Measurements from ENCODE around the gene DNAJC11. TPM values are rescaled to one million over a fixed set of nuclear protein-coding genes. Genes with fewer than 3 reads are reported as not detected.
"Not testable (repeated sequence)": the region's sequence is repeated elsewhere in the genome, so short reads cannot be mapped to it uniquely, and the experiment has no call there.

Gene DNAJC11
- total RNA-seq, 1 experiment from 2014 or later, result 40.9 TPM

- in situ Hi-C loops (cut with HindIII; ENCODE audit: low pct_unique_long_range_greater_than_20kb, low sequenced_read_pairs), result no loop called here
- DNase-seq (ENCODE audit: low read depth, low spot score), result no peak
Measured at GRCh38 chr1:6667139-6667538, 34.5 kb downstream of the DNAJC11 start.

GRCh38 chr1:6666696-6667095, 34.9 kb downstream of the DNAJC11 start:
- no peak for DNase-seq (ENCODE audit: low read depth, low spot score)

GRCh38 chr1:6662468-6662867, 39.1 kb downstream of the DNAJC11 start:
- in situ Hi-C loops (cut with HindIII; ENCODE audit: low pct_unique_long_range_greater_than_20kb, low sequenced_read_pairs), result not testable (repeated sequence)

More at GRCh38 chr1:6666696-6667095, 34.9 kb downstream of the DNAJC11 start:
- in situ Hi-C loops (cut with HindIII; ENCODE audit: low pct_unique_long_range_greater_than_20kb, low sequenced_read_pairs), result no loop called here

GRCh38 chr1:6660415-6661049, 41.1 kb downstream of the DNAJC11 start:
- in situ Hi-C loops (cut with HindIII; ENCODE audit: low pct_unique_long_range_greater_than_20kb, low sequenced_read_pairs), result no loop called here
- no peak for DNase-seq (ENCODE audit: low read depth, low spot score)

More at GRCh38 chr1:6662468-6662867, 39.1 kb downstream of the DNAJC11 start:
- DNase-seq (ENCODE audit: low read depth, low spot score), result not testable (repeated sequence)

- in situ Hi-C loops (cut with HindIII; ENCODE audit: low pct_unique_long_range_greater_than_20kb, low sequenced_read_pairs), result no loop called here
- no peak for DNase-seq (ENCODE audit: low read depth, low spot score)
Measured at GRCh38 chr1:6658359-6659060, 43.1 kb downstream of the DNAJC11 start.

GRCh38 chr1:6657138-6657537, 44.5 kb downstream of the DNAJC11 start:
- in situ Hi-C loops (cut with HindIII; ENCODE audit: low pct_unique_long_range_greater_than_20kb, low sequenced_read_pairs), result no loop called here
- no peak for DNase-seq (ENCODE audit: low read depth, low spot score)

- in situ Hi-C loops (cut with HindIII; ENCODE audit: low pct_unique_long_range_greater_than_20kb, low sequenced_read_pairs), result no loop called here
- peak; percentile 43 for DNase-seq (ENCODE audit: low read depth, low spot score)
Measured at GRCh38 chr1:6653436-6654290, 48.0 kb downstream of the DNAJC11 start.

- peak; percentile 71 for DNase-seq (ENCODE audit: low read depth, low spot score)
- in situ Hi-C loops (cut with HindIII; ENCODE audit: low pct_unique_long_range_greater_than_20kb, low sequenced_read_pairs), result no loop called here
Measured at GRCh38 chr1:6652986-6653385, 48.6 kb downstream of the DNAJC11 start.

GRCh38 chr1:6651909-6652308, 49.7 kb downstream of the DNAJC11 start:
- in situ Hi-C loops (cut with HindIII; ENCODE audit: low pct_unique_long_range_greater_than_20kb, low sequenced_read_pairs), result no loop called here

GRCh38 chr1:6648556-6648955, 53.1 kb downstream of the DNAJC11 start:
- in situ Hi-C loops (cut with HindIII; ENCODE audit: low pct_unique_long_range_greater_than_20kb, low sequenced_read_pairs), result no loop called here
- DNase-seq (ENCODE audit: low read depth, low spot score), result no peak

More at GRCh38 chr1:6651909-6652308, 49.7 kb downstream of the DNAJC11 start:
- no peak for DNase-seq (ENCODE audit: low read depth, low spot score)

- in situ Hi-C loops (cut with HindIII; ENCODE audit: low pct_unique_long_range_greater_than_20kb, low sequenced_read_pairs), result no loop called here
Measured at GRCh38 chr1:6646499-6647148, 55.0 kb downstream of the DNAJC11 start.

GRCh38 chr1:6645018-6645417, 56.6 kb downstream of the DNAJC11 start:
- in situ Hi-C loops (cut with HindIII; ENCODE audit: low pct_unique_long_range_greater_than_20kb, low sequenced_read_pairs), result no loop called here
- no peak for DNase-seq (ENCODE audit: low read depth, low spot score)

More at GRCh38 chr1:6646499-6647148, 55.0 kb downstream of the DNAJC11 start:
- DNase-seq (ENCODE audit: low read depth, low spot score), result peak; percentile 60

- in situ Hi-C loops (cut with HindIII; ENCODE audit: low pct_unique_long_range_greater_than_20kb, low sequenced_read_pairs); DNase-seq (ENCODE audit: low read depth, low spot score): not testable (repeated sequence)
Measured at GRCh38 chr1:6640867-6641266, 60.7 kb downstream of the DNAJC11 start.

GRCh38 chr1:6638226-6638625, 63.4 kb downstream of the DNAJC11 start:
- in situ Hi-C loops (cut with HindIII; ENCODE audit: low pct_unique_long_range_greater_than_20kb, low sequenced_read_pairs), result no loop called here
- no peak for DNase-seq (ENCODE audit: low read depth, low spot score)

- DNase-seq (ENCODE audit: low read depth, low spot score), result no peak
- in situ Hi-C loops (cut with HindIII; ENCODE audit: low pct_unique_long_range_greater_than_20kb, low sequenced_read_pairs), result no loop called here
Measured at GRCh38 chr1:6637770-6638169, 63.8 kb downstream of the DNAJC11 start.

GRCh38 chr1:6636778-6637177, 64.8 kb downstream of the DNAJC11 start:
- DNase-seq (ENCODE audit: low read depth, low spot score); in situ Hi-C loops (cut with HindIII; ENCODE audit: low pct_unique_long_range_greater_than_20kb, low sequenced_read_pairs): not testable (repeated sequence)

GRCh38 chr1:6635910-6636760, 65.5 kb downstream of the DNAJC11 start:
- in situ Hi-C loops (cut with HindIII; ENCODE audit: low pct_unique_long_range_greater_than_20kb, low sequenced_read_pairs), result no loop called here

More at GRCh38 chr1:6635910-6636760, 65.5 kb downstream of the DNAJC11 start:
- DNase-seq (ENCODE audit: low read depth, low spot score), result no peak
